HepG2 (cell line): Measurements from ENCODE around the gene RNF149. TPM values are rescaled to one million over a fixed set of nuclear protein-coding genes. Genes with fewer than 3 reads are reported as not detected.

ENCODE experiments used
- CENPT ChIP-seq: sonication (generic); formaldehyde crosslinking; IDR thresholded peaks from 2 replicates; pipeline ENCODE4 v1.8.0; 2022; ENCODE audit warnings: low read depth, mild to moderate bottlenecking, moderate library complexity, missing genetic modification reagents
- CSRNP1 ChIP-seq: sonication (generic); formaldehyde crosslinking; IDR thresholded peaks from 2 replicates; pipeline ENCODE4 v1.8.1; 2023; ENCODE audit warnings: mild to moderate bottlenecking, missing genetic modification reagents
- ELK4 ChIP-seq: sonication (generic); formaldehyde crosslinking; IDR thresholded peaks from 2 replicates; pipeline ENCODE4 v1.9.0; 2021; ENCODE audit warnings: missing genetic modification reagents, borderline replicate concordance
- FOXP4 ChIP-seq: sonication (generic); formaldehyde crosslinking; IDR thresholded peaks from 2 replicates; pipeline ENCODE4 v1.4.0; 2020; ENCODE audit warnings: missing genetic modification reagents
- GPN1 ChIP-seq: sonication (generic); formaldehyde crosslinking; IDR thresholded peaks from 2 replicates; pipeline ENCODE4 v1.5.1; 2020; ENCODE audit warnings: missing genetic modification reagents, borderline replicate concordance
- GTF3A ChIP-seq: sonication (generic); formaldehyde crosslinking; conservative IDR thresholded peaks from 2 replicates; pipeline ENCODE4 v1.4.0; 2020; ENCODE audit warnings: mild to moderate bottlenecking, missing genetic modification reagents
- PRDM10 ChIP-seq: sonication (generic); formaldehyde crosslinking; IDR thresholded peaks from 2 replicates; pipeline ENCODE4 v1.4.0; 2020; ENCODE audit warnings: low read depth, missing genetic modification reagents
- THAP8 ChIP-seq: sonication (generic); formaldehyde crosslinking; IDR thresholded peaks from 2 replicates; pipeline ENCODE4 v1.5.1; 2020; ENCODE audit warnings: missing genetic modification reagents, mild to moderate bottlenecking, borderline replicate concordance
- U2AF1 ChIP-seq: fragments of 200-400 bp; formaldehyde crosslinking; optimal IDR thresholded peaks from 2 replicates; pipeline ENCODE3; 2017; ENCODE audit warnings: mild to moderate bottlenecking, low read depth, low read length
- ZEB1 ChIP-seq: IDR thresholded peaks from 2 replicates; pipeline ENCODE4 v1.6.1; 2012; ENCODE audit warnings: mild to moderate bottlenecking, low read depth, inconsistent platforms; ENCODE audit not compliant: insufficient replicate concordance
- ZNF432 ChIP-seq: sonication (generic); formaldehyde crosslinking; IDR thresholded peaks from 2 replicates; pipeline ENCODE4 v1.5.0; 2020; ENCODE audit warnings: missing genetic modification reagents, mild to moderate bottlenecking, borderline replicate concordance
- ZNF605 ChIP-seq: sonication (generic); formaldehyde crosslinking; IDR thresholded peaks from 2 replicates; pipeline ENCODE4 v1.8.0; 2022; ENCODE audit warnings: mild to moderate bottlenecking, missing genetic modification reagents
- ZNF781 ChIP-seq: sonication (generic); formaldehyde crosslinking; IDR thresholded peaks from 2 replicates; pipeline ENCODE4 v1.5.1; 2020; ENCODE audit warnings: borderline replicate concordance, mild to moderate bottlenecking, missing genetic modification reagents; ENCODE audit errors: not compliant biosample characterization
- ZSCAN25 ChIP-seq: sonication (generic); formaldehyde crosslinking; IDR thresholded peaks from 2 replicates; pipeline ENCODE4 v1.8.0; 2022; ENCODE audit warnings: mild to moderate bottlenecking, missing genetic modification reagents
- polyA plus RNA-seq, 8 experiments: library from polyadenylated mRNA; depleted of rRNA in 3 of 8; stranded (reverse) in 7 of 8; unstranded in 1 of 8; fragments of >200 nt; fragmentation: Illumina TruSeq in 4 of 8; extraction: Trizol in 4 of 8; gene quantifications; 2 replicates each; pipeline versions ENCODE4 v1.2.1 to v1.2.3, GENCODE V29; 2011 to 2016; ENCODE audit warnings: low read depth in 4 of 8, missing spikeins in 1 of 8, mixed read lengths in 1 of 8; ENCODE audit not compliant: insufficient read depth in 1 of 8
- total RNA-seq, 5 experiments: library from RNA; depleted of rRNA; stranded (reverse); fragments of >200 nt; fragmentation: Illumina TruSeq; extraction: Trizol; gene quantifications; 2 replicates each; pipeline ENCODE4 v1.2.3, GENCODE V29; 2016; ENCODE audit warnings: low read depth in 1 of 5
- TF ChIP-seq, protein P1 (sequence below), 2 experiments: fragments of 450-650 bp in 1 of 2; sonication (generic) in 1 of 2; formaldehyde crosslinking; IDR thresholded peaks; 2 replicates each; pipeline versions ENCODE4 v1.5.0 to v1.8.0; 2020 to 2022; ENCODE audit warnings: mild to moderate bottlenecking in 1 of 2, missing genetic modification reagents in 1 of 2
- TF ChIP-seq, protein P2 (sequence below): sonication (generic); formaldehyde crosslinking; IDR thresholded peaks from 2 replicates; pipeline ENCODE4 v1.4.0; 2020; ENCODE audit warnings: low read depth, mild to moderate bottlenecking, missing genetic modification reagents

RNF149 gene
- total and polyA plus RNA-seq, 2 of the 13 experiments (the other 11 are each of a cell fraction or from before 2014, with no cell fraction given), result 87.6 to 109 TPM

- TF ChIP-seq ZNF605, result 0 out of 2 replicates have a peak, but pooled peaks have one; percentile 37
- TF ChIP-seq THAP8 (CRISPR knock-in tag), result no peak
- TF ChIP-seq ELK4, result no peak
- TF ChIP-seq PRDM10, result no peak
- TF ChIP-seq, protein P1, sequence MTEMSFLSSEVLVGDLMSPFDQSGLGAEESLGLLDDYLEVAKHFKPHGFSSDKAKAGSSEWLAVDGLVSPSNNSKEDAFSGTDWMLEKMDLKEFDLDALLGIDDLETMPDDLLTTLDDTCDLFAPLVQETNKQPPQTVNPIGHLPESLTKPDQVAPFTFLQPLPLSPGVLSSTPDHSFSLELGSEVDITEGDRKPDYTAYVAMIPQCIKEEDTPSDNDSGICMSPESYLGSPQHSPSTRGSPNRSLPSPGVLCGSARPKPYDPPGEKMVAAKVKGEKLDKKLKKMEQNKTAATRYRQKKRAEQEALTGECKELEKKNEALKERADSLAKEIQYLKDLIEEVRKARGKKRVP (CRISPR knock-in tag; IDR thresholded peaks at IDR 0.05), result no peak
- TF ChIP-seq CSRNP1 (CRISPR knock-in tag), result no peak
- no peak for TF ChIP-seq GPN1 (CRISPR knock-in tag)
- TF ChIP-seq, protein P2, sequence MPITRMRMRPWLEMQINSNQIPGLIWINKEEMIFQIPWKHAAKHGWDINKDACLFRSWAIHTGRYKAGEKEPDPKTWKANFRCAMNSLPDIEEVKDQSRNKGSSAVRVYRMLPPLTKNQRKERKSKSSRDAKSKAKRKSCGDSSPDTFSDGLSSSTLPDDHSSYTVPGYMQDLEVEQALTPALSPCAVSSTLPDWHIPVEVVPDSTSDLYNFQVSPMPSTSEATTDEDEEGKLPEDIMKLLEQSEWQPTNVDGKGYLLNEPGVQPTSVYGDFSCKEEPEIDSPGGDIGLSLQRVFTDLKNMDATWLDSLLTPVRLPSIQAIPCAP (CRISPR knock-in tag), result no peak
- no peak for TF ChIP-seq GTF3A (CRISPR knock-in tag)
- no peak for TF ChIP-seq ZSCAN25 (CRISPR knock-in tag)
- TF ChIP-seq FOXP4 (CRISPR knock-in tag), result no peak
- no peak for TF ChIP-seq U2AF1
- no peak for TF ChIP-seq CENPT (CRISPR knock-in tag)
- TF ChIP-seq ZNF781 (CRISPR knock-in tag), result no peak
- no peak for TF ChIP-seq ZEB1
- no peak for TF ChIP-seq ZNF432 (CRISPR knock-in tag)
Measured at GRCh38 chr2:101234169-101234938, 74.1 kb downstream of the RNF149 start (continued).
